Stimulated activated CD4-positive, alpha-beta T cell treated with anti-CD3 and anti-CD28 coated beads, Interleukin-1b, Interleukin-23, amount 100 ng/mL, for 1 hour (primary cell): Measurements from ENCODE around the gene ELAVL2.

Source experiments
- DNase-seq, 2 donors: peaks; one replicate each; pipeline ENCODE4 v3.0.0-alpha.2; 2020; ENCODE audit warnings: low read depth in 2 of 2

Gene ELAVL2

DNA sequence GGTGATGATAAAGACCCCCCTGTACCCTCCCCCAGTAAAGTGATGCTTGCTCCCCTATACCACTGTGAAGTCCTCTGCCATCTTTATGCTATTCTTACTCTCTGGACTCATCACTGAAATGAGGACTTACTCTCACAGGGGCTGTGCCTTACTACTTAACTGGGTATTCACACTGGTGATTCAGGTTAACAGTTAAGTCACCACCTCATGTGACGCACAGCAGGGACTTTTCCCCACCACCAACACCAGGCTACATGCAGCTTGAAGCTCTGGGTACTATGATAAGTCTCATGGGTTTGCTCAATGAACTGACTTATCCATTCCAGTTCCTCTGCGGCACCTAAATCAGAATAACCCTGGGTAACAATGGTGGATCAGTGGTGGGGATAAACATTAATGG, 163.7 kb downstream of the ELAVL2 start:
- DNase-seq = no peak

DNA sequence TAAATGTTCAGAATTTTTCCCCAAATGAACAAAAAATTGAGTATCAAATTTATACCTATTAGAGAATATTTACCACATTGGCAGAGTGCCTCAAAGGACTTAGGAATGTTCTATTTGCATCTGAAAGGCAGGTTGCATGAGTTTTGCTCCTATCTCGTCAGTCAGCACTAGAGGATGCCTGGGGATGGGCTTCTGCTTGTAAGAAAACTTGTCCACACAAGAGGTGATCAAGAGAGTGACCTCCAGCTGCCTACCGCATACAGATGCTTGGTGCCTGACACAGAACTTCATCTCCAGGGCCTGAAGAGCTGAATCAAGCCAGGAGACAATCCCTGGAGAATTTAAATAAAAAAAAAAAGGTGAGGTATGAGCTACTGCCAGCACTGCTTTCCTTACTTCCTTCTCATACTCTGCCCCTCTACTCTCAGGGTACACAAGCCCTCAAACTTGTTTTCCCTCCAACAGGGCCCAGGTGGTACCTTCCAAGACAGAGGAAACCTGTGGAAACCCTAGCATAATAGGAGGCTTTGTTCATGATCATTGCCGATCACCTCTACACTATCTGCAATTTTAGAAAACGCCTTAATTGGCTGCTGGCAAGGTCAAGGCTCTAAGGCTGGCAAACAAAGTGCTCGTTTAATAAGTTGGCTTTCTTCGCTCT, 166.6 kb downstream of the ELAVL2 start:
- no peak for DNase-seq

DNA sequence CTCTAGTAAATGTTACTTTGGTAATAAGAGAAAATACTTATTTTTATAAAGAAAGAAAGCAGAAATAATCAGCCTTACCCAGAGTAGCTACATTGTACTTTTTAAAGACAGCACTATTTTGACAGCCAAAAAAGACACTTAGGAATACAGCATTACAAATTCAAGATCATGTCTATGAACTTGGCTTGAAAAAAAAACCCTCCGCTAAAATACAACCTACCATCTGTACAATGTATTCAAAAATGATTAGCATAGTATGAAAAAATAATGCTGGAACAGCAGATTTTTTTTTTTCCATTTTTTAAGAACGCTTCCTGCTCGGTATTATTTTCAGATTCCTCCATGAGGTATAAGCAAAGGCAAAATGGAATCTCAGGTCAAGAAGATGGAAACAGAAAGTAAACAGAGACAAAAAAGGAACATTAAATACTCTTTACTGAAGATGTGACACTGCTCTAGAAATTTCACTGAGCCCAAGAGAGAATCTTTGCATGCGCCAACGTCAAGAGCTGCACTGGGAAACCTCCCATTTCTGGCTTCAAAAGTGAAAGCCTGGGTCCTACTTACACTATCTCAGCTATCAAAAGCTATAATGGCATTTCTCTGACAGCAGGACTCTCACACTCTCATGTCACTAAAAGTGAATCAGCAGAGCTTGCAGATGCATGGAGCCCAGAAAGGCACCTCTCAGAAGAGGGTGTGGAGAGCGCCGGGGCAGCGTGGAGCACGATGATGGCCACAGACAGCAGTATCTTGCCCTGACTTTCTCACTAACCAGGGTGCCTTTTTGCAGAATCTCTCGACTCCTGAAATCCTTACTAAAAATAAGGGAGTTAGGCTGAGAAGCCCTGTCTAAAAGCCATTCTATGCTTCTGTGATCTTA, 167.4 kb downstream of the ELAVL2 start:
- no peak for DNase-seq

DNA sequence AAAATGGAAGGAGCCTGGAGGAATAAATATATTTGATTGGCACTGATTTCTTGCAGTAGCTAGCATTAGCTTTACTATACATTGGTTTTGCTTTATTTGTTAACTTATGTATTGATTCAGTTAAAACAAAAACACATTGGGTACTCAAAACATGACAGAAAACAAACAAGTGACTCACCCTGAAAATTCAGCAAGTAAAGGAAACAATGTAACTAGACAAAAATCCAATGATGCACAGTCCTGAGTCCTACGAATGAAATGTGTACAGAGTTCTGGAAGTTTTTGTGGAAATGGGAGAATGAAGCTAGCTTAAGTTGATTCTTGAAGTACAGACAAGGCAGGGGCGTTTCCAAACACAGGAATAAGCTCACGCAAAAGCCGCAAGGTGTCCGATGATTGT, 175.0 kb downstream of the ELAVL2 start:
- no peak for DNase-seq

DNA sequence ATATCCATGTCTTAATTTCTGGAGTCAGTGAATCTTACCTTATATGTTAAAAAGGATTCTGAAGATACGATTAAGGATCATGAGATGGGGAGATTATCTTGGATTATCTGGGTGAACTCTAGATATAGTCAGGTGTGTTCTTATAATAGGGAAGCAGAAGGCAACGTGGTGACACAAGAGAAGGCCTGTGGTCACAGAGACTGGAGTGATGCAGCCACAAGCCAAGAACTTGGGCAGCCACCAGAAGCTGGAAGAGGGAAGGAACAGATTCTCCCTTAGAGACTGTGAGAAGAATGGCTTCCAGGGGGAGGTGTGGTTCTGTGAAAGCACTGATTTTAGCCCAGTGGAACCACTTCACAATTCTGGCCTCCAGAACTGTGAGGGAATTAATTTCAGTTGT, 177.4 kb downstream of the ELAVL2 start:
- no peak for DNase-seq

DNA sequence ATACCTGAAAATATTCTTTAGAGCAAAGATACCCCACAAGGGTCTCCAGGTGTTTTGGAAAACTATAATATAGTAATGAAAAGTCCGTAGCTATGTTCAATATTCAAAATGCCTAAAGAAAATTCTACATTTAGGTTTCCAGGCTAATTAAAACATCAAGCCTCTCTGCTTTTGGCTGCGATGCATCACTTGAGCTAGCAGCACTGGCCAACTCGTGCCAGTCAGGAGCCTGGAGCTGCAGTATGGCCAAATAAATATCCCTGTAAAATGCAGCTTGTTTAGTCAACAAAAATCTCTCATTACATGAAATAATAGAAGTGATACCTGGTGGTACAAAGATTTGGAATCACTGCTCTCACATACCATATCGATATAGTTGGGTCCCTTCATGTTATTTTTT, 181.1 kb downstream of the ELAVL2 start:
- DNase-seq = no peak

DNA sequence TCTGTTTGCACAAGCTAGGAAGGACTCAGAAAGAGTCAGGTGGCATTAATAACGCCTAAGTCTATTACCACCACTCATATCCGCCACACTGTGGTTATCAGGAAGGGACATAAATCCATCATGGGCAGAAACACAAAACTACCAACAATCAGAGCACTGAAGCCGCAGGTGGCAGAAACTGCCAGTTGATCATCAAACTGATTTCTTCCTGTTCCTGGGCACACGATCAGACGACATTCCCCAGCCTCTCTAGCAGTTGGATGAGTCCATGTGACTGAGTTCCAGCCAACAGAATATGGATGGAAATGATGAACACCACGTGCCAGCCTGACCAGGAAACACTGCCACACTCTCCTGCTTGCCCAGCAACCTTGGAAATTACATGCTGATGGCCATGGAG, 181.7 kb downstream of the ELAVL2 start:
- no peak for DNase-seq

DNA sequence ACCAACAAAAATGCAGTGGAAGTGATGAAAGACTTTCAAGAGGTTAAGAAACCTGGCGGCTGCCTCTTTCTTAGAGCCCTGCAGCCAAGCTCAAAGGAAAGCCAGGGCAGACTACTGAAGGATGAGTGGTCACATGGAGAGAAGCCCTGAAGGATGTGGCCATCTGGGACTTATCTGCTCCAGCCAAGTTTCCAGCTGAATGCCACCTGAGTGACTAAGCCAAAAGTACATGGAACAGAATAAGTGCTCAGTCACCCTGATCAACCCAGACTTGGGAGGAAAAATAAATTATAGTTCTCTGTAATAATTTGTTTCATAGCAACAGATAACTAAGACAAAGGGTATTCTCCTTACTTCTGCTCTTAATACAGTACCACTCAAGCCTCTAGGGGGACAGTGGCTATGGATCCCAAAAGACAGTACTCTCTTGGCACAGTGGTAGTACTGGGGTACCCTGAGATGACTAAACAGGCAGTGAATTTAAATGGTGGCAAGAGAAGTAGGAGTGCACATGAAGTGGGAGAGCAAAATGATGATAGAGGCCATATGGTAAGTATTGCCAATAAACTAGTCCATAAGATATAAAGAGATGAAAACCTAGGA, 182.3 kb downstream of the ELAVL2 start:
- DNase-seq = no peak
